Stimulated activated CD4-positive, alpha-beta T cell treated with anti-CD3 and anti-CD28 coated beads, Interleukin-1b, Interleukin-23, amount 100 ng/mL, for 1 hour (primary cell): ENCODE measurements around the gene NSMF.

Source experiments
- DNase-seq, 2 donors: peaks; one replicate each; pipeline ENCODE4 v3.0.0-alpha.2; 2020; ENCODE audit warnings: low read depth in 2 of 2

NSMF gene

GRCh38 chr9:137459152-137459600, at the start of gene NSMF:
Gene NSMF (minus strand): TSS chr9:137459334. CDS start chr9:137459102, 232 bp downstream.
- DNase-seq: peak; percentile 90 to 92

- no peak for DNase-seq
Measured at GRCh38 chr9:137506702-137507171, 47.6 kb upstream of the NSMF start.

GRCh38 chr9:137506274-137506673, 47.1 kb upstream of the NSMF start:
- no peak for DNase-seq

GRCh38 chr9:137505421-137506140, 46.4 kb upstream of the NSMF start:
- DNase-seq: no peak

- no peak for DNase-seq
Measured at GRCh38 chr9:137504432-137504777, 45.3 kb upstream of the NSMF start.

- DNase-seq: no peak
Measured at GRCh38 chr9:137502008-137502911, 43.1 kb upstream of the NSMF start.

- no peak for DNase-seq
Measured at GRCh38 chr9:137501457-137501856, 42.3 kb upstream of the NSMF start.

GRCh38 chr9:137500666-137501397, 41.7 kb upstream of the NSMF start:
- DNase-seq: no peak

GRCh38 chr9:137499858-137500661, 40.9 kb upstream of the NSMF start:
- no peak for DNase-seq

- no peak for DNase-seq
Measured at GRCh38 chr9:137499416-137499815, 40.3 kb upstream of the NSMF start.

- no peak for DNase-seq
Measured at GRCh38 chr9:137498720-137499150, 39.6 kb upstream of the NSMF start.

GRCh38 chr9:137497921-137498719, 39.0 kb upstream of the NSMF start:
- DNase-seq: no peak

- DNase-seq: no peak
Measured at GRCh38 chr9:137496601-137497375, 37.7 kb upstream of the NSMF start.

- DNase-seq: no peak
Measured at GRCh38 chr9:137494550-137495351, 35.6 kb upstream of the NSMF start.

GRCh38 chr9:137494104-137494544, 35.0 kb upstream of the NSMF start:
- no peak for DNase-seq

GRCh38 chr9:137493364-137494103, 34.4 kb upstream of the NSMF start:
- DNase-seq: no peak

GRCh38 chr9:137492464-137493363, 33.6 kb upstream of the NSMF start:
- DNase-seq: no peak
